HL-60 (cell line): ENCODE results near the gene RPL19.

Experiments
- CTCF ChIP-seq: IDR thresholded peaks from one replicate; pipeline ENCODE4 v1.5.1; 2011; ENCODE audit warnings: low read length, control low read depth, inconsistent platforms; ENCODE audit not compliant: insufficient read depth
- GABPA ChIP-seq: IDR thresholded peaks from 2 replicates; pipeline ENCODE4 v1.6.1; 2012; ENCODE audit warnings: low read depth
- POLR2AphosphoS5 ChIP-seq: IDR thresholded peaks from 2 replicates; pipeline ENCODE4 v1.6.1; 2012; ENCODE audit warnings: low read depth
- REST ChIP-seq: IDR thresholded peaks from 2 replicates; pipeline ENCODE4 v1.6.1; 2012; ENCODE audit warnings: low read depth; ENCODE audit not compliant: insufficient replicate concordance
- SPI1 ChIP-seq: IDR thresholded peaks from 2 replicates; pipeline ENCODE4 v1.6.1; 2012; ENCODE audit warnings: low read depth, mild to moderate bottlenecking, borderline replicate concordance

GRCh38 chr17:39166437-39167335, 33.4 kb upstream of the RPL19 start:
- no peak for TF ChIP-seq CTCF
- no peak for TF ChIP-seq POLR2AphosphoS5
- TF ChIP-seq REST, result no peak
- peak; percentile 75; the same call in 1 of the 2 replicates for TF ChIP-seq SPI1
- TF ChIP-seq GABPA, result no peak
